NCI-H526 treated with DMSO at 0.1 percent for 48 hours (cell line): ENCODE results near the gene ANKRD26.
"Not testable (repeated sequence)": the region's sequence is repeated elsewhere in the genome, so short reads cannot be mapped to it uniquely, and the experiment has no call there.

Experiments
- DNase-seq: peaks from one replicate; lab custom pipeline; 2025; lab: John Stamatoyannopoulos, UW

The ANKRD26 gene

DNA sequence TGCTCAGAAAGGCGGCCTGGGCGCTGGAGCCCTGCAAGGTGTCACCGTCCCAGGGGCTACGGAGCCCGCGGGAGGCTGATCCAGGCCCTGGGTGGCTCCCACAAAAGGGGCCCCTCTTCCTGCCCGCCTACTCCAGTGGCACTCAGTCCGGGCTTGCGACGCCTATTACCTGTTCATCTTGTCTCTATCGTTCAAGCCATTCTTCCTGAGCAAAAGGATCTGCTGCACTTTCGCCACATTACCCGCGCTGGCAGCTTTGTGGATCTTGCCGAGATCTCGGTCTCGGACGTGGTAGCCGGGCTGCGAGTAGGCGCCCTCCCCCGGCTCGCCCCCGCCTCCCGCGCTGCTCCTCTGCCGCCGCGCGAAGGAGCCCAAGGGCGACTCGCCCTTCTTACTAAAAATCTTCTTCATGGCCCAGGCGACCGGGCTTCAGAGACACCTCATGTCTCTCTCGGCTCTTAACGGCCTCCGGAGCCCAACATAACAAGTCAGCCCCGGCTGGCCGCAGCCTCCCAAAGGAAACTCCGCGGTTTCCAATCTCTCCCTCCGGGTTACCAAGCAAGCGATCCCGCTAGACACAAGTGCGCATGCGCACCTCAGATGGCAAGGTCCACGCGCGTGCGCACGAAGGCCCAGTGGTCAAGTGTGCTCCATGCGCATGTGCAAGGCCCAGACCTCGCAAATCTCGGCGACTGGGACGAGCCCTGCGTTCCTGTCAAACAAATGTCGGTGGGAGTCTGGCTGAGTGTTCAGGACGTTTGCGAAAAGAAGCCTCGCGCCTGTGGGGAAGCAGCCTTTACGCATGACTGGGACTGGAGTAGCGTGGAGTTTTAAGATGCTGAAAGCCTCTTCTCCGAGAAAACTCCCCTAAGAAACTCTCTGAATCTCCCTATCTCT, at the start of gene ANKRD26:
Gene ANKRD26, minus strand, starts transcription at position 579 of the 897 bp plus-strand sequence. Its CDS starts 168 bp downstream, at position 411.
- DNase-seq, result peak; percentile 84

GRCh38 chr10:27147701-27148100, 47.4 kb upstream of the ANKRD26 start:
- DNase-seq, result no peak

DNA sequence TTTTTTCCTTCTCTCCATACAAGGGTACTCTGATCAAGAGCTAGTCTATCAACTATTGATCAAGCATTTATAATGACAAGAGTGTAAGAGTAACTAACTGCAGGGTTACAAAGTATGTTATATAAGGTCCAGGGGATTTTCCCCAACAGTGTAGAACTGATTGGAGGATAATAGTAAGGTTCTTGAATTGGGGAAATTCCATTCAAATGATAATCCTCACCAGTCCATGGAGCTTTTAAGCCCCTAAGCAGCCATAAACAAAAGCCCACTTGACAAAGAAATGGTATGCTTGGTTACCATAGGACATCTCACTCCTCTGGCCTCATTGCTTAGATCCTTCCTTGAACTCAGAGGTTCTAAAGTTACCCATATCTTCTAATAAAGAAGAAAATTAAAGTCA, 45.6 kb upstream of the ANKRD26 start:
- DNase-seq, result no peak

- DNase-seq, result no peak
Observed at GRCh38 chr10:27143686-27144085, 43.4 kb upstream of the ANKRD26 start.

GRCh38 chr10:27138277-27138676, 38.0 kb upstream of the ANKRD26 start:
- no peak for DNase-seq

- no peak for DNase-seq
Observed at GRCh38 chr10:27134371-27134770, 34.1 kb upstream of the ANKRD26 start.

DNA sequence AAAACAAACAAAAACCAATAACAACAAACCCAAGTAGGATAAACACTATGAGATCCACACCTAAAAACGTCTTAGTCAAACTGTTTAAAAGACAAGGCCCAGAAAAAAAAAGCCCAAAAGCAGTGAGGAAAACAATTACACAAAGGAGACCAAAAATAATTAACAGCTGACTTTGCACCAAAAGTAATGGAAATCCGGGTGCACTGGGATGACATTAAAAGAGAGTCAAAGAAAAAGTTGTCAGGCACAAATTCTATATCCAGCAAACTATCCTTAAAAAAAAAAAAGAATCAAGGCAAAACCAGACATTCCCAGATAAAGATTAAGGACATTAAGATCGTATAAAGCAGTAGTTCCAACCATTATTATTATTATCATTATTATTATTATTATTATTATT, 7.9 kb upstream of the ANKRD26 start:
- DNase-seq, result no peak

GRCh38 chr10:27104919-27105318, 4.6 kb upstream of the ANKRD26 start:
- no peak for DNase-seq

DNA sequence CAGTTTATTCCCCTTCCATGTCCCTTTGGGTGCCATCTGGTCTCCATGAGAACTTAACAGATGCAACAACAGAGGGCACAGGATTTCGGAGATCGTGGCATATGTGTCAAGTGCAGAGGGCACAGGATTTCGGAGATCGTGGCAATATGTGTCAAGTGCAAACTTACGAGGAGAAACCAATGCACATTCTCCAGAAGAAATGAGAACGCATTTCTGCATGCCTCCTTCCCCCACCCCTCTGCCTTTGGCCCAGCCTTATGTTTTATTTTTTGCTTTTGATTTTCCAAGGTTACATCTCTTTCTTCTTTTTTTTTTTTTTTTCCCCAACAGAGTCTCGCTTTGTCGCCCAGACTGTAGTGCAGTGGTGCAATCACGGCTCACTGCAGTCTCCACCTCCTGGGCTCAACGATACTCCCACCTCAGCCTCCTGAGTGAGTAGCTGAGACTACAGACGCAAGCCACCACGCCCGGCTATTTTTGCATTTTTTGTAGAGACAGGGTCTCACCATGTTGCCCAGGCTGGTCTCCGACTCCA, 586 bp upstream of the ANKRD26 start:
- peak; percentile 25 for DNase-seq

- DNase-seq, result no peak
Observed at GRCh38 chr10:27099448-27099847, 846 bp downstream of the ANKRD26 start.

GRCh38 chr10:27088119-27089044, 11.9 kb downstream of the ANKRD26 start:
- DNase-seq, result no peak

DNA sequence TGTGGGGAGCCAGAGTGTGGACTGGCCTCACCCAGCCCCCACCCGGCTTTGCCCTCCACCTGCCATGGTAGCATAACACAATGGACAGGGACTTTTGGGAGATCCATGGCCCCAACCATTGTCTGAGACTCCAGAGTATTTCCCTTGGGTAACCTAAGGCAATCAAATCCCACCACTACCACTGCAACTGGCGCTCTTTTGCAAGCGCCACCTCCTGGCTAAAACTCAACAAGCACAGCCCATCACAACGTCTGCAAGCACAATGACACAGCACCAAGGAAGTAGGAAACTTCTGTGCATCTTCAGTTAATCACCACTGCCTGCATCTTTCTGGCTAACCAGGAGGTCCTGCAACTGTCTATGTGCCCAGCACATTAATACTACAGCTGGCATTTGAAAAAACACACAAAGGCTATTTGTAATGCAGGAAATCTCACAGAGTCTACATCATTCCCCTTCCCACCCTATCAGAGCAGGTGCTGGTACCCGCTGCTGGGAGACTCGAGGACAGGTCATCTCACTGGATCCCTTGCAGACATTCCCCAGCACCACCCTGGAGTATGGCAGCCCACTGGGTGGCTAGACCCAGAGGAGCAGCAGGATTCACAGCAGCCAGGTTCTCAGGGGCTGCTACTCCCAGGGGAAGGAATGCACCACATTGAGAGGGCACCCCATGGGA, 27.7 kb downstream of the ANKRD26 start:
- no peak for DNase-seq

GRCh38 chr10:27068217-27068891, 31.9 kb downstream of the ANKRD26 start:
- DNase-seq, result no peak

DNA sequence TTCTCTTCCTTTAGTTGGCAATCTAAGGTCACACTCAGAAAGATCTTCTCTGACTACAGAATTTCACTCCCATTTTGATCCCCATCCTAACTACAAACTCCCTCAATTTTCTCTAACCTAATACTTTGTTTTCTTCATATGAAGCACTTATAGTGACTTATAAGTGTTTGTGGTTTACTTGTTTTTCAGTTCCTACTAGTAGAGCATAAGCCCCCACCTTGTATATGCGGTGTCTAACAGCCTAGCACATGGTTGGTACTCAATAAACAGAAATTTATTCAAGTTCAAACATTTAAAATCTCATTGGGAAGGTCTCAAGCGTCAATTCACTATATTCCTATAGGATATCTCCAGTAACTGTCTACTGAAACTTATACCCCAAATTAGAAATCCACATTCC, 35.2 kb downstream of the ANKRD26 start:
- no peak for DNase-seq

- DNase-seq, result no peak
Observed at GRCh38 chr10:27052656-27053055, 47.6 kb downstream of the ANKRD26 start.

GRCh38 chr10:27045247-27045646, 55.0 kb downstream of the ANKRD26 start:
- not testable (repeated sequence) for DNase-seq

DNA sequence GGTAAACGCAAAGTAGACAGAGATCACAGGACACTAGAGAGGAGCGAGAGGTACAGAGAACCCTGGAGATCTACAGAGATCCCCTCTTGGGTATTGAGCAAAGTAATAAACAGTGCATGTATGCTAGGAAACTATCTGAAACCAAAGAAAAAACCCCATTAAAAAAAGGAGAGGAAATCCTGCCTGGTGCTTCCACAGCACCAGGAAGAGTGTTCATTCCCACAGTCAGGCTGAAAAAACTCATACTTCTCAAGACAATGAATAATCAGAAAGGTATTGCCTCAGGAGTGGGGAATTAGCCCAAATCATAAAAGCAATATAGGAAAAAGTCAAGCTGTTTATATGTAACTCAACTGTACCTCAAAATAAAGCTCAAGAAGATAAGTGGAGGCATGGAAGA, 59.1 kb downstream of the ANKRD26 start:
- DNase-seq, result no peak

DNA sequence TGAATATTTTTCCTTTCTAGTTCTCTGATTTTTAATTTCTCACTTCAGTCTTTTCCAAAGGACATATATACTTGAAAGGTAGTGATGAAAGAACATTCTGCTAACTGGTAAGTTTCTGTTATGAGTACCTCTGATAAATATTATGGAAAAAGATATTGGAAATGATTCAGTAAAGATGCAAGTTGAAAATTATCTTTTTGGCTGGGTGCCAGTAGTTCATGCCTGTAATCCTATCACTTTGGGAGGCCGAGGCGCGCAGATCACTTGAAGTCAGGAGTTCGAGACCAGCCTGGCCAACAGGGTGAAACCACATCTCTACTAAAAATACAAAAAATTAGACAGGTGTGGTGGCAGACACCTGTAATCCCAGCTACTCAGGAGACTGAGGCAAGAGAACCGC, 62.1 kb downstream of the ANKRD26 start:
- no peak for DNase-seq

DNA sequence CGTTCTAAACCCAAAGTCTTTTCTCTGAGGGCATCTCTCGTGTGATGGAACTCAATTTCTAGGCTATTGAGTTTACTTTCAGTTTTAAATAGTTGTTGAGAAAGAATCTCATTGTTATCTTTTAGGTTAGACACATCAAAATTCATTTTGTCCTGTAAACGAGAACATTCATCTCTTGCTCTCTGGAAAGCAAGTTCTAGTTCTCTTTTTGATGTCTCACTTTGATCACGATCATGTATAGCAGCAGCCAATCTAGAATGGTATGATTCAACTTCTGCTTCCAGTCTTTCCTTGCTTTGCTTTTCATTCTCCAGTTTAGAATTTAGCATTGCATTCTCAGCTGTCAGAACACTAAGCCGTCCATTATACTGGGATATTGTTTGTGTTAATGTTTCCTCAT, 65.1 kb downstream of the ANKRD26 start:
- no peak for DNase-seq

GRCh38 chr10:27030060-27030459, 70.2 kb downstream of the ANKRD26 start:
- DNase-seq, result no peak

GRCh38 chr10:27022048-27022447, 78.2 kb downstream of the ANKRD26 start:
- no peak for DNase-seq
